ENCODE data around the gene MED12L. TPM values are rescaled to one million over a fixed set of nuclear protein-coding genes. Genes with fewer than 3 reads are reported as not detected.

MED12L gene
- polyA plus RNA-seq, 1 of the 3 experiments (the other 2 are of a cell fraction), result 0.03 TPM

DNA sequence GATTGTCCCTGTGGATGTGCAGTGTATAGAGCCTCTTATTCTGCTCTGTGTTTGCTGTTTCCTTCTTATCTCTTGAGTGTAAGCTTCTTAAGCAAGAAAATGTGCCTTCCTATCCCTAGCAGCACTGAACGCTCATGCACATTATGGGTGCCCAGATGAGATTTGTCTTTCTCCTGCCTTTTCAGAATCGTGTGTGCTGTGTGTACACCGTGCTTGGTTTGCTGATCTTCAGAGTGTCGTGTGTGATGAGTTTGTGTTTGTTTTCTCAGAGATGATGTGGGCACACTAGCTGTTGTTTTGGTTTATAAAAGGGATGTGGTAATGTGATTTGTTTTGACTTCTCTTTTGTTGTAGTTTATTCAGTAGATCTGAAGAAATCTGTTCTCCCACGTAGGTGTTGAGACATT is 97.8 kb downstream of the MED12L start (continued):
- TF ChIP-seq, protein P1, sequence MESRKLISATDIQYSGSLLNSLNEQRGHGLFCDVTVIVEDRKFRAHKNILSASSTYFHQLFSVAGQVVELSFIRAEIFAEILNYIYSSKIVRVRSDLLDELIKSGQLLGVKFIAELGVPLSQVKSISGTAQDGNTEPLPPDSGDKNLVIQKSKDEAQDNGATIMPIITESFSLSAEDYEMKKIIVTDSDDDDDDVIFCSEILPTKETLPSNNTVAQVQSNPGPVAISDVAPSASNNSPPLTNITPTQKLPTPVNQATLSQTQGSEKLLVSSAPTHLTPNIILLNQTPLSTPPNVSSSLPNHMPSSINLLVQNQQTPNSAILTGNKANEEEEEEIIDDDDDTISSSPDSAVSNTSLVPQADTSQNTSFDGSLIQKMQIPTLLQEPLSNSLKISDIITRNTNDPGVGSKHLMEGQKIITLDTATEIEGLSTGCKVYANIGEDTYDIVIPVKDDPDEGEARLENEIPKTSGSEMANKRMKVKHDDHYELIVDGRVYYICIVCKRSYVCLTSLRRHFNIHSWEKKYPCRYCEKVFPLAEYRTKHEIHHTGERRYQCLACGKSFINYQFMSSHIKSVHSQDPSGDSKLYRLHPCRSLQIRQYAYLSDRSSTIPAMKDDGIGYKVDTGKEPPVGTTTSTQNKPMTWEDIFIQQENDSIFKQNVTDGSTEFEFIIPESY (IDR thresholded peaks at IDR 0.05; ENCODE audit: borderline replicate concordance, low read depth), result no peak

DNA sequence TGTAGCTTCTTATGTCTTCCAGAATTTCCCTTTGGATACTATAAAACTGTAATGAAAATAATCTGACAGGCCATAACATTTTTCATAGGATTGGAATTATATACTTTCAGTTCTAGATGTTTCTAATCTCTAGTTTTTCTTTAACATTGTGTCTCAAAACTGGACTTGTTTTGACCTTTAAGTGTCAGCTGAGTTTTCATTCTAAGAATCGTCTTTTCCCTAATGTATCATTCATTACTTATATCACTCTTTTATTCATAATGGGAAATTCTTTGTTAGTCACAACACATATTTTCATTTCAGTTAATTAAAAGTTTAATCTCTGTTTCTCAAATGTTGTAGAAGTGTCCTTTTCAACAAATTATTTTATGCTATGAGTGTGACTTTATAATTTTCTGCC is 105.6 kb downstream of the MED12L start:
- WGBS (ENCODE audit: low lambda C conversion rate), result 89% methylated on average over 1 of the region's 1 CpG

More for the DNA sequence above, 105.6 kb downstream of the MED12L start:
- no peak overlapping the region for H3K4me2 ChIP-seq
- H4K20me1 ChIP-seq (ENCODE audit: insufficient read depth), result no peaks in the 10 kb centered on the region
- no peaks in the 10 kb centered on the region for H3F3A ChIP-seq (replicated peaks; ENCODE audit: insufficient read depth)
- ChIA-PET CTCF (interaction anchor here (1.2 kb wide), 1 partner anchor 23 kb away, joined by 4 read pairs; no protein-coding TSS in a partner anchor), POLR2A (no interaction called here)
- DNase-seq, result no peak
- H3K9me3 ChIP-seq, result no peaks in the 10 kb centered on the region
- H3K27ac ChIP-seq (ENCODE audit: low read depth in 2 of 2, low read length in 1 of 2), result no peak overlapping the region
- no peak overlapping the region for H2AFZ ChIP-seq (ENCODE audit: low read depth)
- H3K9ac ChIP-seq, result no peak overlapping the region
- TF ChIP-seq, protein P2, sequence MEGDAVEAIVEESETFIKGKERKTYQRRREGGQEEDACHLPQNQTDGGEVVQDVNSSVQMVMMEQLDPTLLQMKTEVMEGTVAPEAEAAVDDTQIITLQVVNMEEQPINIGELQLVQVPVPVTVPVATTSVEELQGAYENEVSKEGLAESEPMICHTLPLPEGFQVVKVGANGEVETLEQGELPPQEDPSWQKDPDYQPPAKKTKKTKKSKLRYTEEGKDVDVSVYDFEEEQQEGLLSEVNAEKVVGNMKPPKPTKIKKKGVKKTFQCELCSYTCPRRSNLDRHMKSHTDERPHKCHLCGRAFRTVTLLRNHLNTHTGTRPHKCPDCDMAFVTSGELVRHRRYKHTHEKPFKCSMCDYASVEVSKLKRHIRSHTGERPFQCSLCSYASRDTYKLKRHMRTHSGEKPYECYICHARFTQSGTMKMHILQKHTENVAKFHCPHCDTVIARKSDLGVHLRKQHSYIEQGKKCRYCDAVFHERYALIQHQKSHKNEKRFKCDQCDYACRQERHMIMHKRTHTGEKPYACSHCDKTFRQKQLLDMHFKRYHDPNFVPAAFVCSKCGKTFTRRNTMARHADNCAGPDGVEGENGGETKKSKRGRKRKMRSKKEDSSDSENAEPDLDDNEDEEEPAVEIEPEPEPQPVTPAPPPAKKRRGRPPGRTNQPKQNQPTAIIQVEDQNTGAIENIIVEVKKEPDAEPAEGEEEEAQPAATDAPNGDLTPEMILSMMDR (IDR thresholded peaks at IDR 0.05), result no peak
- TF ChIP-seq, protein P3, sequence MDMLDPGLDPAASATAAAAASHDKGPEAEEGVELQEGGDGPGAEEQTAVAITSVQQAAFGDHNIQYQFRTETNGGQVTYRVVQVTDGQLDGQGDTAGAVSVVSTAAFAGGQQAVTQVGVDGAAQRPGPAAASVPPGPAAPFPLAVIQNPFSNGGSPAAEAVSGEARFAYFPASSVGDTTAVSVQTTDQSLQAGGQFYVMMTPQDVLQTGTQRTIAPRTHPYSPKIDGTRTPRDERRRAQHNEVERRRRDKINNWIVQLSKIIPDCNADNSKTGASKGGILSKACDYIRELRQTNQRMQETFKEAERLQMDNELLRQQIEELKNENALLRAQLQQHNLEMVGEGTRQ (IDR thresholded peaks at IDR 0.05; ENCODE audit: borderline replicate concordance, low read depth, low read length), result no peak
- TF ChIP-seq, protein P4, sequence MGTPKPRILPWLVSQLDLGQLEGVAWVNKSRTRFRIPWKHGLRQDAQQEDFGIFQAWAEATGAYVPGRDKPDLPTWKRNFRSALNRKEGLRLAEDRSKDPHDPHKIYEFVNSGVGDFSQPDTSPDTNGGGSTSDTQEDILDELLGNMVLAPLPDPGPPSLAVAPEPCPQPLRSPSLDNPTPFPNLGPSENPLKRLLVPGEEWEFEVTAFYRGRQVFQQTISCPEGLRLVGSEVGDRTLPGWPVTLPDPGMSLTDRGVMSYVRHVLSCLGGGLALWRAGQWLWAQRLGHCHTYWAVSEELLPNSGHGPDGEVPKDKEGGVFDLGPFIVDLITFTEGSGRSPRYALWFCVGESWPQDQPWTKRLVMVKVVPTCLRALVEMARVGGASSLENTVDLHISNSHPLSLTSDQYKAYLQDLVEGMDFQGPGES (IDR thresholded peaks at IDR 0.05; ENCODE audit: low read depth, low read length), result no peak
- TF ChIP-seq TEAD4 (IDR thresholded peaks at IDR 0.05; ENCODE audit: borderline replicate concordance, insufficient read depth), result no peak
- TF ChIP-seq FOSL2 (IDR thresholded peaks at IDR 0.05; ENCODE audit: borderline replicate concordance, low read depth), result no peak
- TF ChIP-seq, protein P1 (IDR thresholded peaks at IDR 0.05; ENCODE audit: borderline replicate concordance, low read depth), result no peak
- no peak for TF ChIP-seq MEF2A (IDR thresholded peaks at IDR 0.05; ENCODE audit: borderline replicate concordance, low read depth)
- no peaks in the 10 kb centered on the region for H3K36me3 ChIP-seq (replicated peaks in 1 of 2; ENCODE audit: control insufficient read depth in 1 of 2, insufficient read depth in 2 of 2, low read length in 1 of 2)
- no peaks in the 10 kb centered on the region; a peak in 1 of 4 replicates for H3K4me1 ChIP-seq (ENCODE audit: control insufficient read depth in 1 of 2, insufficient read depth in 2 of 2, low read depth in 1 of 2, low read length in 1 of 2)
- no peak overlapping the region for H3K4me3 ChIP-seq (ENCODE audit: low read depth in 2 of 2, low read length in 1 of 2)
- no peaks in the 10 kb centered on the region for H3K27me3 ChIP-seq (ENCODE audit: insufficient read depth)
- H3K79me2 ChIP-seq (ENCODE audit: insufficient read depth), result no peaks in the 10 kb centered on the region
- no peaks in the 10 kb centered on the region for H3K9me2 ChIP-seq

All from SK-N-SH (cell line).